CD8-positive, alpha-beta memory T cell (primary cell): ENCODE data around the gene C3orf22. TPM values are rescaled to one million over a fixed set of nuclear protein-coding genes. Genes with fewer than 3 reads are reported as not detected.
"Not testable (repeated sequence)": the region's sequence is repeated elsewhere in the genome, so short reads cannot be mapped to it uniquely, and the experiment has no call there.

ENCODE experiments used
- CTCF ChIA-PET: fragments of 350-600 bp; sonication (Branson Sonifier 250); formaldehyde crosslinking; loops from one replicate; lab custom pipeline; 2021; ENCODE audit warnings: antibody characterized with exemption; lab: Charles Lee
- POLR2A ChIA-PET: fragments of 350-600 bp; sonication (Branson Sonifier 250); formaldehyde crosslinking; loops from one replicate; lab custom pipeline; 2021; ENCODE audit warnings: antibody characterized with exemption; lab: Charles Lee
- DNase-seq, 5 donors: peaks; one replicate each; pipeline versions ENCODE4 v3.0.0 to v3.0.0-alpha.2; 2020 to 2022; ENCODE audit warnings: mixed read lengths in 1 of 5
- H3K27ac ChIP-seq: one replicate; pipeline ENCODE4 v1.7.0; 2013; ENCODE audit warnings: low read depth, mild to moderate bottlenecking, low read length, moderate library complexity
- H3K27me3 ChIP-seq: 2 replicates; pipeline ENCODE4 v1.7.0; 2013; ENCODE audit warnings: low read length, mild to moderate bottlenecking; ENCODE audit not compliant: insufficient read depth, poor library complexity, severe bottlenecking
- H3K36me3 ChIP-seq: 2 replicates; pipeline ENCODE4 v1.7.0; 2013; ENCODE audit warnings: mild to moderate bottlenecking, low read length, moderate library complexity; ENCODE audit not compliant: insufficient read depth
- H3K4me1 ChIP-seq: 2 replicates; pipeline ENCODE4 v1.7.0; 2013; ENCODE audit warnings: mild to moderate bottlenecking, low read length, moderate library complexity; ENCODE audit not compliant: insufficient read depth
- H3K4me3 ChIP-seq: 2 replicates; pipeline ENCODE4 v1.7.0; 2013; ENCODE audit warnings: mild to moderate bottlenecking, low read length
- H3K9me3 ChIP-seq: 2 replicates; pipeline ENCODE4 v1.7.0; 2013; ENCODE audit warnings: mild to moderate bottlenecking, low read length
- H3K27ac Mint-ChIP-seq, 8 donors: one replicate each; pipeline ENCODE4 v1.8.0; 2020 to 2021; ENCODE audit warnings: mixed read lengths in 8 of 8, mild to moderate bottlenecking in 6 of 8, inconsistent platforms in 3 of 8, moderate library complexity in 3 of 8
- H3K27me3 Mint-ChIP-seq, 2 donors: one replicate each; pipeline ENCODE4 v1.8.0; 2020 to 2021; ENCODE audit warnings: mixed read lengths in 2 of 2, mild to moderate bottlenecking in 1 of 2, moderate library complexity in 1 of 2
- H3K36me3 Mint-ChIP-seq, 3 donors: one replicate each; pipeline ENCODE4 v1.8.0; 2020 to 2021; ENCODE audit warnings: mixed read lengths in 3 of 3, inconsistent platforms in 1 of 3, mild to moderate bottlenecking in 1 of 3
- H3K4me1 Mint-ChIP-seq, 3 donors: one replicate each; pipeline ENCODE4 v1.8.0; 2020 to 2021; ENCODE audit warnings: mixed read lengths in 3 of 3, inconsistent platforms in 1 of 3, mild to moderate bottlenecking in 1 of 3
- H3K4me3 Mint-ChIP-seq, 7 donors: one replicate each; pipeline ENCODE4 v1.8.0; 2020 to 2021; ENCODE audit warnings: mixed read lengths in 7 of 7, mild to moderate bottlenecking in 6 of 7, moderate library complexity in 4 of 7, inconsistent platforms in 2 of 7
- H3K9me3 Mint-ChIP-seq, 5 donors: one replicate each; pipeline ENCODE4 v1.8.0; 2020 to 2022; ENCODE audit warnings: mixed read lengths in 5 of 5, mild to moderate bottlenecking in 3 of 5, moderate library complexity in 2 of 5, inconsistent platforms in 1 of 5
- polyA plus RNA-seq: library from polyadenylated mRNA; unstranded; fragments of 300-500 nt; fragmentation: Illumina TruSeq; gene quantifications from one replicate; pipeline ENCODE4 v1.2.3, GENCODE V29; 2021
- total RNA-seq, 2 experiments: library from RNA; stranded (reverse); gene quantifications; one replicate each; pipeline ENCODE4 v1.2.3, GENCODE V29; 2021

The C3orf22 gene, protein sequence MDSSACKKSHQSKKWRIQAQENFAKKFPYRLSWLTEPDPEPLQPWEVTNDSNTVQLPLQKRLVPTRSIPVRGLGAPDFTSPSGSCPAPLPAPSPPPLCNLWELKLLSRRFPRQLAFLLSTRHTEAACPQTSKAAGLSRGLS
- total RNA-seq (not detected), polyA plus RNA-seq (not detected)

DNA sequence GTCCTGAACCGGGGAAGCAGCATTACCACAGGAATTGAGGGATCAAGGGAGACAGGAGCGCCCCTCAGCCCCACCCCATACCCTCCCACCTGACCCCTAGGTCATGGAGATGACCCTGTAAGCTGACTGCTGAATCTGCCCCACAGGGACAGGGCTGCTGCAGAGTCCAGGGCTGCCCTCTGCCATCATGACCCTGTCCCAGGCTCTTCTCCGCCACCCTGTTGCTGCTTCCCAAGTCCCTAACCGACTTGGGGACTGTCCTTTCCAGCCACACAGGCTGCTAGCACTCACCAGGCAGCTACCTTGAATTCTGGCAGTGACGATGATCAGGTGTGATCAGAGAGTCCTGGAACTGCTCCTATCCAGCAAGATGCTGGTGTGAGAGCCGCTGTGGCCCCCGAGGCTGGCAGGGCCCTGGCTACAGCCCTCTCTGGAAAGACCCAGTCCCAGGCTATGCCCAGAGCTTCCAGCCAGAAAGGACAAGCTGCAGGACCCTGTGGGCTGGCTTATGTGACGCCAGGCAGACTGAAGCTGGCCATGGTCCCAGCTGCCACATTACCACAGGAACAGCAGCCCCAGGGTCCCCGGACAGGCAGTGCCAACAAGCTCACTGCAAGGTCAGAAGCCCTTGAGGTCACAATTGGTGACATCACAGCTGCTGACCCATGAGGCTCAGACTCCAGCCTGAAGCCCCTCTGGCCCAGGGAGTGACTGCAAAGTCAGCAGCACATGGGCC, at the start of gene C3orf22:
C3orf22 (minus strand) TSS at position 597 of the 736 bp plus-strand sequence. CDS start 5,542 bp downstream, outside the sequence.
- Mint-ChIP-seq H3K4me3 (no peak within 1 kb of the TSS), H3K27ac (no peak within 1 kb of the TSS), H3K27me3 (peaks cover 4 to 5% of the 10 kb centered on the region in 2 donors), H3K9me3 (peaks cover 0 to 11% (median 4%) of the 10 kb centered on the region in 5 donors), H3K4me1 (no peaks in the 10 kb centered on the region), H3K36me3 (no peaks in the 10 kb centered on the region)
- Histone ChIP-seq H3K27me3 (no peaks in the 10 kb centered on the region), H3K4me1 (no peaks in the 10 kb centered on the region), H3K4me3 (no peak within 1 kb of the TSS), H3K27ac (no peak within 1 kb of the TSS), H3K9me3 (no peaks in the 10 kb centered on the region), H3K36me3 (no peaks in the 10 kb centered on the region)
- ChIA-PET POLR2A (no interaction called here), CTCF (no interaction called here)
- DNase-seq: peak in 1 of 5 donors; percentile 20

DNA sequence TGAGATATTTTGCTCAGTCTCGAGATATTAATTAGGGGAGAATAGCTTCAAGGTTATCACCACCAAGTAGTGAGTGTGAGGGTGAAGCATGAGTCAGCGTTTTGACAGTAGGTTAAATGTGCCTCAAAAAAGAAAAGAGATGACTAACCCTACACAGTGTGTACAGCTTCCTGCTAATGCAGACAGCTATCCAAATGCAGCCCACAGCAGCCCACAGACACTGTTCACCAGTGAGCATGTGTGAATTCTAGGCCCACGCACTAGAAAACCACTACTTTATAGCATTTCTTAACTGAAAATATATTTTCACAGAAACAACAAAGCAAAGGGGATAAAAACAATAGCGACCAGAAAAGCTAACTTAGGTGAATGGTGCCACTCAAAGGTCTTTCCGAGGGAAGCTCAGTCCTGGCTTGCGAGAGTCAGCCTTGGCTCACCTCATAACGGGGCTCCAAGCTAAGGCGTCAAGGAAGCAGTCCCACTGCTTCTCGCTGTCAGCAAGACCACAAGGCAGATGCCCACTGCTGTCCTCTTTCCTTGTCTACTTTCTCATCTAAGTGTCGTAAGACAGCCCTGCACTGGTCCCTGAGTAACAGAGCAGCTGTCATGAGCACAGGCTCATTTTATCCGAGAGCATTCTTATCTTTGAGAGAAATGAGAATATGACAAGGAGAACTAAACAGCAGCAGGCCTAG, 48.6 kb upstream of the C3orf22 start:
- Histone ChIP-seq H3K9me3 (no peaks in the 10 kb centered on the region), H3K36me3 (no peaks in the 10 kb centered on the region), H3K27ac (no peak overlapping the region), H3K27me3 (no peaks in the 10 kb centered on the region), H3K4me1 (peaks cover 6% of the 10 kb centered on the region), H3K4me3 (no peak overlapping the region)
- POLR2A ChIA-PET: no interaction called here
- Mint-ChIP-seq H3K9me3 (no peaks in the 10 kb centered on the region), H3K4me1 (peaks cover 9 to 19% (median 9%) of the 10 kb centered on the region in 3 donors), H3K27me3 (peaks cover 3 to 10% of the 10 kb centered on the region in 2 donors), H3K36me3 (peaks cover 0 to 4% (median 2%) of the 10 kb centered on the region in 3 donors), H3K27ac (peak overlapping the region in 4 of 8 donors; percentile 58 to 90 (median 70)), H3K4me3 (peak overlapping the region in 1 of 7 donors; percentile 14)
- CTCF ChIA-PET: no interaction called here
- peak in 3 of 5 donors; percentile 15 to 53 (median 21) for DNase-seq

GRCh38 chr3:126606001-126606400, 47.3 kb upstream of the C3orf22 start:
- ChIA-PET CTCF (no interaction called here), POLR2A (no interaction called here)
- no peak overlapping the region for H3K27ac Mint-ChIP-seq
- H3K27ac ChIP-seq: no peak overlapping the region
- no peaks in the 10 kb centered on the region for H3K27me3 ChIP-seq
- H3K36me3 Mint-ChIP-seq: peaks cover 0 to 4% (median 2%) of the 10 kb centered on the region in 3 donors
- H3K9me3 ChIP-seq: no peaks in the 10 kb centered on the region
- H3K4me1 Mint-ChIP-seq: peaks cover 4 to 9% (median 5%) of the 10 kb centered on the region in 3 donors
- no peaks in the 10 kb centered on the region for H3K9me3 Mint-ChIP-seq
- no peaks in the 10 kb centered on the region for H3K36me3 ChIP-seq
- no peak overlapping the region for H3K4me3 ChIP-seq
- DNase-seq: no peak
- H3K4me3 Mint-ChIP-seq: no peak overlapping the region
- H3K27me3 Mint-ChIP-seq: peaks cover 3 to 15% of the 10 kb centered on the region in 2 donors
- H3K4me1 ChIP-seq: no peaks in the 10 kb centered on the region

GRCh38 chr3:126604691-126605090, 46.0 kb upstream of the C3orf22 start:
- Histone ChIP-seq H3K27ac (no peak overlapping the region), H3K4me3 (no peak overlapping the region), H3K9me3 (no peaks in the 10 kb centered on the region), H3K36me3 (no peaks in the 10 kb centered on the region), H3K27me3 (no peaks in the 10 kb centered on the region), H3K4me1 (no peaks in the 10 kb centered on the region)
- H3K4me3 Mint-ChIP-seq: no peak overlapping the region
- no peak for DNase-seq
- H3K36me3 Mint-ChIP-seq: peaks cover 0 to 4% (median 2%) of the 10 kb centered on the region in 3 donors
- H3K9me3 Mint-ChIP-seq: peaks cover 0 to 2% (median 0%) of the 10 kb centered on the region in 5 donors
- no peak overlapping the region for H3K27ac Mint-ChIP-seq
- POLR2A ChIA-PET: no interaction called here
- H3K27me3 Mint-ChIP-seq: peaks cover 6 to 26% of the 10 kb centered on the region in 2 donors
- CTCF ChIA-PET: no interaction called here
- peaks cover 4 to 9% (median 5%) of the 10 kb centered on the region in 3 donors for H3K4me1 Mint-ChIP-seq

DNA sequence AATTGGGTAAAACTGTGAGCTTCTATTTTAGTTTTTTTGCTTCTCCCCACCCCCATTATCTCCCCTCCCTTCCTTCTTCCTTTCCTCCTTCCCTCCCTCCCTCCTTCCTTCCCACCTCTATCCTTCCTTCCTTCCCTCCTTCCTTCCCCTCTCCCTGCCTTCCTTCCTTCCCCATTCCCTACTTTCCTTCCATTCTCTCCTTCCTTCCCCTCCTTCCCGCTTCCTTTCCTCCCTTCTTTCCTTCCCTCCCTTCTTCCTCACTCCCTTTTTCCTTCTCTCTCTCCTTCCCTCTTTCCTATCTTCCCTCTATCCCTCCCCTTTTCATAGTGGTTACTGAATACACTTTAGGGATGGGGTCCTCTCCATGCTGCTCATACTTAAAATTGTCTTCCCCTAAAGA, 40.4 kb upstream of the C3orf22 start:
- POLR2A ChIA-PET: no interaction called here
- DNase-seq: no peak
- no peaks in the 10 kb centered on the region for H3K36me3 ChIP-seq
- Mint-ChIP-seq H3K4me3 (no peak overlapping the region), H3K9me3 (peaks cover 0 to 6% (median 0%) of the 10 kb centered on the region in 5 donors), H3K36me3 (no peaks in the 10 kb centered on the region), H3K27ac (no peak overlapping the region), H3K27me3 (peaks cover 6 to 46% of the 10 kb centered on the region in 2 donors), H3K4me1 (no peaks in the 10 kb centered on the region)
- CTCF ChIA-PET: no interaction called here
- no peaks in the 10 kb centered on the region for H3K9me3 ChIP-seq
- H3K27me3 ChIP-seq: no peaks in the 10 kb centered on the region
- no peaks in the 10 kb centered on the region for H3K4me1 ChIP-seq
- no peak overlapping the region for H3K27ac ChIP-seq
- no peak overlapping the region for H3K4me3 ChIP-seq

GRCh38 chr3:126595479-126595878, 36.7 kb upstream of the C3orf22 start:
- H3K36me3 ChIP-seq, H3K9me3 ChIP-seq, CTCF ChIA-PET, H3K27ac ChIP-seq, H3K27me3 ChIP-seq, DNase-seq, H3K4me3 ChIP-seq, H3K4me1 ChIP-seq, H3K9me3 Mint-ChIP-seq, H3K4me3 Mint-ChIP-seq, H3K36me3 Mint-ChIP-seq, H3K27ac Mint-ChIP-seq, POLR2A ChIA-PET, H3K4me1 Mint-ChIP-seq: not testable (repeated sequence)
- H3K27me3 Mint-ChIP-seq: peaks cover 6 to 47% of the 10 kb centered on the region in 2 donors

GRCh38 chr3:126591515-126591914, 32.8 kb upstream of the C3orf22 start:
- DNase-seq, H3K36me3 ChIP-seq, POLR2A ChIA-PET, H3K4me3 ChIP-seq, H3K27ac ChIP-seq, H3K9me3 ChIP-seq, H3K36me3 Mint-ChIP-seq, H3K27me3 ChIP-seq, H3K4me3 Mint-ChIP-seq, CTCF ChIA-PET, H3K27ac Mint-ChIP-seq, H3K4me1 ChIP-seq, H3K4me1 Mint-ChIP-seq: not testable (repeated sequence)
- peaks cover 6 to 11% (median 9%) of the 10 kb centered on the region in 5 donors for H3K9me3 Mint-ChIP-seq
- peaks cover 17 to 32% of the 10 kb centered on the region in 2 donors for H3K27me3 Mint-ChIP-seq

DNA sequence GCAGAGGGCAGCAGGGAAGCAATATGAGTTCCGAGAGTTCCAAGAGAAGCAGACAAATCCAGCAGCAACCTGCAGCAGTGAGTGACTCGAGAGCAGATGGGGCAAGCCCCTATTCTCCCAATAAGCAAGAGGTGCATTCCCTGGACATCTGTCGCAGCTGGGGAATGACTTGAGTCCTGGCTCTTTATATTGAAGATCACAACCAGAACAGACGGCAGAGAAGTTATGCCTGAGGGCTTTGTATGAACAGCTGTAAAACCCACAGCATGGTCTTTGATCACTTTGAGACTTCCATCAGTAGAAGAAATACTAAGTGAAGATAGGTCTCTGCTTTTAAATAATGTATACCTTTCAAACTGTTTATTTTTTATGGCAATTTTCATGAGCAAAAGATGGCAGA, 23.6 kb upstream of the C3orf22 start:
- ChIA-PET CTCF (no interaction called here), POLR2A (no interaction called here)
- H3K27me3 ChIP-seq: no peaks in the 10 kb centered on the region
- no peaks in the 10 kb centered on the region for H3K4me1 Mint-ChIP-seq
- peaks cover 3 to 13% of the 10 kb centered on the region in 2 donors for H3K27me3 Mint-ChIP-seq
- H3K9me3 Mint-ChIP-seq: peaks cover 0 to 5% (median 1%) of the 10 kb centered on the region in 5 donors
- H3K9me3 ChIP-seq: no peaks in the 10 kb centered on the region
- no peak for DNase-seq
- H3K27ac Mint-ChIP-seq: peak overlapping the region in 1 of 8 donors; percentile 44
- no peak overlapping the region for H3K27ac ChIP-seq
- H3K4me3 Mint-ChIP-seq: no peak overlapping the region
- H3K4me1 ChIP-seq: no peaks in the 10 kb centered on the region
- no peak overlapping the region for H3K4me3 ChIP-seq
- H3K36me3 Mint-ChIP-seq: no peaks in the 10 kb centered on the region
- H3K36me3 ChIP-seq: no peaks in the 10 kb centered on the region
